H54 (cell line): ENCODE results near the gene DRD4.
A peak's percentile ranks its signal among the peaks of the same experiment; 100 is the strongest.

Source experiments
- DNase-seq: peaks from one replicate; pipeline ENCODE4 v3.0.0; 2011; ENCODE audit warnings: low spot score, mixed read lengths; ENCODE audit not compliant: insufficient read length
- FAIRE-seq: peaks from 3 replicates; lab custom pipeline; 2011; peaks lifted over from hg19 to GRCh38; lab: Jason Lieb, UNC
- POLR2A ChIP-seq: IDR thresholded peaks from 2 replicates; pipeline ENCODE4 v1.6.1; 2011; ENCODE audit warnings: low read depth, mild to moderate bottlenecking, low read length

DRD4 gene

DNA sequence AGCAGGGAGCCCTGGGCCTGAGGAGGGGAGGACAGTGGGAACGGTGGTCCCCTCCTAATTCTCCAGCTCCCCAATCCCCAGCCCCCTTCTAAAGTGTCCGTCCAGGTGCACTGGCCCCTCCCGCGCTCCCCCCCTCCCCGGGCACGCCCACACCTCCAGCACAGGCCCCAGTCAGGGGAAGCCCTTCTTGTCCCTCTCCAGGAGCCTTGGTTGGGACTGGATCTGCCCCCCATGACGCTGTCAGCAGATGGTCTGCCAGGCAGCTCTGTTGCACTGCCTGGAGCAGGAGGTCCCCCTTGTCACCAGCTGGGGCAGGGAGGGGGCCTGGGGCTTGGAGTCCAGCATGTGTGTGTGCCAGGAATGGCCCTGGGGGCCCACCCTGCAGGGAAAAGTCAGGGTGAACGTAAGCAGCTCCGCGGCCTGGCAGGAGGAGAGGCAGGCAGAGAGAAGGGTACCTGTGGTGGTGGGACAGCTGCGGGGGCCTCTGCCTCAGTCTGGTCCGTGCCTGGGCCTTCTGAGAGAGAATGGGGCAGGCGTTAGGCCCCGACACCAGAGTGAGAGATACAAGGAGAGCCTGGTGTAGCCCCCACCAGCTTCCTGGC lies 22.9 kb upstream of the DRD4 start:
- DNase-seq: no peak

DNA sequence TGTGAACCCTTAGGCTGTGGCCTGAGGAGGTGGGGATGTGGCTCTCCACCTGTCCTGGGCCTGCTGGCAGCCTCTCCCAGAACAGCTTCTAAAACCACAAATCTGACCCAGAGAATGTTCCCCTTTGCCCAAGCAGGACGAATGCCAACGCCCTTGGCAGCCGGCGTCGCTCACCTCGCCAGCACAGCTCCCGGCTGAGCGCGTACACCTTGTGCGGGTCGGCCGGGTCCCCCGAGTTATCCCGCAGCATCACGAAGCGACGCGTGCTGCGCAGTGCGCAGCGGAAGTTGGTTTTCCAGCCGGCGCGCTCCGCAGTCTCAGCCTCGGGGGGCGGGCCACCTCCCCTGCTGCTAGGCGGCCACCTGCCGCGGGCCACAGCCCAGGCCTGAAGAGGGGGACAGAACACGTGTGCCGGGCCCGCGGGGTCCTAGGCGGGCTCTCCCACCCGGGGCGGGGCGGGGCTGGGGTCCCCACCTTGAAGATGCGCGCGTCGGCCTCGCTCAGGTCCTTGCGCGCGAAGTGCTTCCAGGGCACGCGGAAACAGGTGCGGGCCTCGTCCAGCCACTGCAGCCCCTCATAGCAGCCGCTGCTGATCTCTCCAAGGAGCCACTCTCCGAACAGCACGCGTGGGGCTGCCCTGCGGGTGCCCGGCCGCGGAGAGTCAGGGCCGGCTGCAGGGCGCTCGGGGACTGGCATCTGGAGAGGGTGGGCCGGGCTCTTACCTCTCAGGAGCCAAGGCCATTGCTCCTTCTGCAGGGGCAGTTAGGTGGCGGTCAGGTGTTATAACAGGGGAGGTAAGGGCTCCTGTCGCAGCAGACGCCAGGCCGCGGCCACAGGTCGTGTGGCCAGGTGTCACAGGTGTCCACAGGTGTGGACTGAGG lies 22.2 kb upstream of the DRD4 start:
- no peak for TF ChIP-seq POLR2A
- no peak for DNase-seq
- no peak for FAIRE-seq

More for the DNA sequence above, 22.9 kb upstream of the DRD4 start:
- TF ChIP-seq POLR2A: no peak
- FAIRE-seq: no peak

DNA sequence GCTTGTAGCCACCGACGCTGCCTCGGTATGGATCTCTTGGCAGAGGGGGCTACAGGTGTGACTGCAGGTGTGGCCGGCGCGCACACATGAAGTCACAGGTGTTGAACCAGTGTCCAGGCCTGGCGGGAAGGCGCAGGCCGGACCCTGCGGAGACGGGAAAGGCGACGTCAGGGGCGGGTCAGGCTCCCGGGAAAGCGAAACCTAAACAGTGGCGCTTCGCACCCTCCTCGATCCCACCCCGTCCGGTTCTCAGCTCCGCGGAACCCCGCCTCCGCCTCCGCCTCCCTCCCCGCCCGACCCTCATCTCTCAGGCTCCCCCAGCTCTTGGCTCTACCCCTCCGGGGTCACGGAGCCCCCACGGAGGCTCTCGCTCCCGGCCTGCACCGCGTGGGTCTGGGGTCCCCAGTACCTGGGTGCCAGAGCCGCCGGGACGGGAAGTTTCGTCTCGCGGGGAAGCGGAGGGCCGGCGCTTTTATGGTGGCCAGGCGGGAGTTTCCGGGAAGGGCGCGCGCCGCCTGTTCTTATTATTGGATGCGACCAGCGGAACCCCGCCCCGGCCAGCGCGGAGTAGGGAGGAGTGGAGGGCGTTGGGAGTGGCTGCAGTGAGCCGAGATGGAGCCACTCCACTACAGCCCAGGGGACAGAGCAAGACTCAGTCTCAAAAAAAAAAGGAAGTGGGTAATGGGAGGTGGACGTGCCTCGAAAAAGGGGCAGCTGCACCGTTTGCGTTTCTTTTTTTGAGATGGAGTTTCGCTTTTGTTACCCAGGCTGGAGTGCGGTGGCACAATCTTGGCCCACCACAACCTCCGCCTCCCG lies 21.4 kb upstream of the DRD4 start, which contains the start of gene IRF7:
Gene IRF7, minus strand, starts transcription at position 447 of the 816 bp plus-strand sequence. CDS start 586 bp downstream, outside the sequence.
- peak; percentile 97 for DNase-seq

DNA sequence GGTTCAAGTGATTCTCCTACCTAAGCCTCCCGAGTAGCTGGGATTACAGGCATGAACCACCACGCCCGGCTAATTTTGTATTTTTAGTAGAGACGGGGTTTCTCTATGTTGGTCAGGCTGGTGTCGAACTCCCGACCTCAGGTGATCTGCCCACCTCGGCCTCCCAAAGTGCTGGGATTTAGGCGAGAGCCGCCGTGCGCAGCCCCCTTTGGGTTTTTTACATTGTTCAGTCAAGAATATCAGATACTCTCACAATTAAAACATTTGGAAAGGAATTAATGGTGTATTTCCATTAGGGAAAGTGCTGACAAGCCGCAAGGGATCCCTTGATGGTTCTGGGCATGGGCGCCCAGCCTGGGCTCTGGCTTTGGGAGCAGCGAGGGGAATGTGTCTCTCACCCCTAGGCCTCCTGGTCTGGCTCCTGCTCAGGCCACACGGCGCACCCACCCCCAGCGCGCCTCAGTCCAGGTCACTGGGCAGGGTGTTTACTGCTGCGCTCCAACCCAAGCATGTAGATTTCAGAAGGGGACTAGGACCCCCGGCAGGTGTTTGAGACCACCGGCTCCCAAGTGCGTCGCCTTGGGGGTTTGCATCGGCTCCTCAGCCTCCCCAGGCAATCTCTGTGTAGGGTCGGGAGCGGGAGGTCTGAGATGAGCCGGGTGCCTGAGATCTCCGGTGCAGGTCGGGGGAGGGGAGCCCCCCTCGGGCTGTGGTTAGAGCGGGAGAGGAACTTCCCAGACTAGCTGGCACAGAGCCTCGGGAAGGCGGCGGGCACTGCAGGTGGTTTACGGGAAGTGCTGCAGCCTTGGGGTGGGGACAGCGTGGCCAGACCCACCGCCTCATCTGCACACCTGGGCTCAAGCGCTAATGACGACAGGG lies 20.5 kb upstream of the DRD4 start:
- TF ChIP-seq POLR2A: no peak
- FAIRE-seq (no peak), DNase-seq (no peak)

More for the DNA sequence above, 21.4 kb upstream of the DRD4 start, which contains the start of gene IRF7:
- FAIRE-seq: no peak
- peak; percentile 49 for TF ChIP-seq POLR2A

DNA sequence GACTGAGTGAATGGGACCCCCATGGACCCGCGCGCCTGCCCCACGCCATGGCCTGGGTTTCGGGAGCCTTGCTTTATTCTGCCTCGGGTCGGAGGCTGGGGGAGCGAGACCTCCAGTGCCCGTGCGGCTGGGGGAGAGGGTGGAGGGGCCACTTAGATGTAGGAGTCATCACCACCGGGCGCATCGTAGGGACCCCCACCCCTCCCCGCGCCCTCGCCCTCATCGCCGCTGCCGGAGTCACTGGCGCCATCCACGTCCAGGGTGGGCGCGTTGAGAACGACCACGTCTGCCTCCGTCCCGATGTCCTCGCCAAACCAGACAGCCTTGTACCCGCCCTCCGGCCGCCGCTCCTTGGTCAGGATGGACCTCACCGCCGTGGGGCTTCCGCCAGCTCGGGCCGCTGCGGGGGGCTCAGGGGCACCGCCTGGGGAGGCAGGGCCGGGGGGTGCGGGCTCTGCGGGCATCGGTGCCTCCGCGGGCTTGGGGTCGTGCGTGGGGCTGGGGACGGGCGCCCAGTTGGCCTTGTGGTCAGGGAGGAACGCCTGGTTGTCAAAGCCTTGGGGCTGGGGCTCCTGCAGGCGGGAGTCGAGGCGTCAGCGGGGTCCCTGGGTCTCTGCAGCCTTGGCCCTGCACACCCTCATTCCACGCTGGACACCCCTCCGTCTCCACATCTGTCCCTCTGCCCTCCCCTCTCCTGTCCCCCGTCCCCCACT lies 19.7 kb upstream of the DRD4 start:
- no peak for DNase-seq
- no peak for TF ChIP-seq POLR2A
- FAIRE-seq: no peak

DNA sequence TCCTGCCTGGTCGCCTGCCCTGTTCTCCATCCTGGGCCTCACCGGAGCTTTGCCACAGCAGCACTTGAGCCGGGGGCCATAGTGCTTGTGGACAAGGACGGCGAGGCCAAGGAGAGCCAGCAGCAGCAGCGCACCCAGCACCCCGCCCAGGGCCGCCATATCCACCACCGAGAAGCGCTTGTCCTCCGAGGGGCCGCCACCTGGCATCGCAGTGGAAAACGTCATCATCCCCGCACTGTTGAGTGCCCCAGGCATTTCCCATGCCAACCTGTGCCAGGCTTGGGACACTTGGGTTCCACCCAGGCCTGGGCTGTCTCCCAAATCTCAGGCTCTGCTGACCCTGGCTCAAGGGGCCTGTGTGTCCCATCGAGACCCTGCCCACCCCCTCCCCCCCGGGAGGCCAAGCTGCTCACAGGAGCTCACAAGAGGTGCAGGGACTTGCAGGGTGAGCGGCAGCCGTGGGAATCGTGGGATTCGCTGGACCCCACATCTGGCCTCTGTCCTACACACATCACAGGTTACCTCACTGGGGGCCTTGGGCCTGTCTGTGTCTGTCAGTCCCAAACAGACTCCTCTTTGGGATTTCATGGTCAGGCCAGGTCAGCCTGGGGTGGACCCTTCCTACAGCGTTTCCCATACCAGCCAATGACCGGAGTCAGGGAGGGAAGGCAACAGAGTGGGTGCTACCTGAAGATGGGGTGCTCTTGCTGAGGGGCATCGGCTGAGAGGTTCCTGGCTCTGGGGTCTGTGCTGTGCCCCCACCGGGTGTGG lies 19.0 kb upstream of the DRD4 start:
- FAIRE-seq (no peak), DNase-seq (no peak)
- TF ChIP-seq POLR2A: no peak

DNA sequence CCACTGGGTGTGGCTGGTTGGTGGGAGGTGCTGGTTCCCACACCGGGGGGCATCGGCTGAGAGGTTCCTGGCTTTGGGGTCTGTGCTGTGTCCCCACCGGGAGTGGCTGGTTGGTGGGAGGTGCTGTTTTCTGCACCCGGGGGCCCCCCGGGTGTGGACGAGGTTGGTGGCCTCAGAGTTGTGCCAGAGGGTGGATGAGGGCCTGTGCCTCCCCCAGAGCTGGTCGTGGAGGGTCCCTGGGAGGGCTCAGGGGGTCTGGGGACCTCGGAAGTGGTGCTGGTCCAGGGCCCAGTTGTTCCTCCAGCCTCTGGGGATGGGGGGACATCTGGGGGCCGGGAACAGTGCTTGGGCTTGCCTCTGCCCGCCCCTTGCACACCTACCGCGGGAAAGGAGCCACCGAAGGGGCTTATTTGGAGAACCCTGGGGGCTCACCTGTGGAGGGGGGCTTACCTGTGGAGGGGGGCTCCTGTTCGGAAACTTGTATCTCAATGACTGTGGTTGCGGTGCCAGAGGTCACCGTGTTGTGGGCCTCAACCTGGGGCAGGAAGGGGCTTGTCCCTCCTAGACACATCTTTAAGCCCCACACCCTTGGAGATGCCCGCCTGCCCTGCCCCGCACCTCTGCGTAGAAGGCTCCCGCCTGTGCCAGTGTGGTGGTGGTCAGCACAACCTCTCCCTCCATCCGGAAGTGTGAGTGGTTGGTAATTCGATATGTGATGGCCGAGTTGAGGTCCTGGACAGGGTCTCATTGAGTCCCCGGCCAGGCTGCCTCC lies 18.0 kb upstream of the DRD4 start:
- no peak for TF ChIP-seq POLR2A
- FAIRE-seq (no peak), DNase-seq (no peak)

DNA sequence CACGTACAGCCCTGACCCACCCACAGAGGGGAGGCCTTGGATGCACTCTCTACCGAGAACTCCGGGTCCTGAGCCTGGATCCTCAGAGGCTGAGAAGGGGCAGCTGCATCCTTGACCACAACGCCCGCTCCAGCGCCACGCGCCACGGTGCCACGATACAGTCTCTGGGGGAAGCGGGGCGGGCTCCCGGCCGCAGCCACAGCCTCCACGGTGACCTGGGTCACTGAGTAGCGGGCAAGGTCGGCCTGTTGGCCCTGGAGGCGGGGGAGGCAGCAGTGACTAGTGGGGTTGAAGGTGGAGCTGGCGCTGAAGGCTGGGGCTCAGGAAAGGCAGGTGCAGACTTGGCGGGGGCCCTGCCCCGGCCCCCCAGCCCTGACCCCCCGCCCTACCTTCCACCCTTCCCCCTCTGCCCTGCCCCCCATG lies 17.4 kb upstream of the DRD4 start:
- no peak for FAIRE-seq
- no peak for DNase-seq
- no peak for TF ChIP-seq POLR2A

DNA sequence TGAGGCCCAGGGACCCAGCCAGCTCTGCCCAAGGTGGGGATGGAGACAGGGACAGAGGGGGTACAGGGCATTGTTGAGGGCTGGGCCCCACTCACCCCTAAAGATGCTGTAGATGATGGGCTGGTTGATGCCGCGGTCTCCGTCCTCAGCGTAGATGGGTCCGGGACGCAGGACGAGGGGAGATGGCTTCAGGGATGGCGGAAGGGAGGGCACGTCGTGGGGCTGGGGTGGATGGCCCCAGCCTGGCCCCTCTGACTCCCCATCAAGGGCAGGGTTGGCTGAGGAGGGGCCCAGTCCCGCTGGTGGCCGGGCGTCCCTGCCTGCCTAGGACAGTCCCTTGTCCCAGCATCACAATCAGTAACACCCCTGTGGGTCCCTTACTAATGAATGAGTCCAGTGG lies 16.9 kb upstream of the DRD4 start:
- DNase-seq: no peak
- no peak for TF ChIP-seq POLR2A
- FAIRE-seq: no peak

DNA sequence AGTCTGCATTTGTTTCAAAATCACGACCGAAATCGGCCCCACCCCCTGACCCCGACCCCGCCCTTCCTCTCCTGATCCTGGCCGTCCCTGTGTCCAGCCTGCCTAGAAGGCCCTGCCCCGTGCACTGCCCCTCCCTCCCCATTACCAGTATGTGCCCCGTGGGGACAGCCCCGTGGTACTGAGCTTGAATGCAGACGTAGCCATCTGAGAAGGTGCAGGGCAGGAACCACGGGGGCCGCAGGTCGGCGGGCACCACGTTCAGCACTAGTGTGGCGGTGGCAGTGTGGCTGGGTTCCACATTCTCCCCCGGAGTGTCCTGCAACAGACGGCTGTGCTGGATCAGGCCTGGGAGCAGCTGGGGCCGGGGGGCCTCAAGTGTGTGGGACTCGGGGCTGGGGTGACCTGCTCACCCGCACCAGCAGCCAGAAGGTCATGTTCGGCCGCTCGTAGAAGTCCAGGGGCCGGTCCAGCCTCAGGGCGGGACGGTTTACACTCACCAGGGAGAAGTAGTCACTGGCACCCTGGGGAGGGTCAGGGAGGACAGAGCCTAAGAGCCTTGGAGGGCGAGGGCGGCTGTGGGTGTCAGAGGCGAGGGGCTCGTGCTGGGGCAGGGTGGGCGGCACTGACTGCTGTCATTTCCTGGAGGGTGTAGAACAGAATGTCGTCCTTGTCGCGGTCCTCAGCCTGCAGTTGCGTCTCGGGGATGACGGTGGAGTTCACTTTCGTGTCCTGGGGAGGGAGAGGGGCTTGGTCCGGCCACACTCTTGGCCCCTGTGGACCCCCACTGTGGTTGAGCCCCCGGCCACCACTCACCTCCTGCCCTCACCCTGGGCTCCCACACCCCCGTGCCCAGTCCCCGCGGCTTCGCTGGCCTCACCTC lies 15.9 kb upstream of the DRD4 start:
- DNase-seq: no peak
- no peak for TF ChIP-seq POLR2A
- no peak for FAIRE-seq
